ENCODE data around the gene DUSP19.

DUSP19 gene

GRCh38 chr2:183069174-183069573 is 9.4 kb upstream of the DUSP19 start:
- DNase-seq, result no peak

DNA sequence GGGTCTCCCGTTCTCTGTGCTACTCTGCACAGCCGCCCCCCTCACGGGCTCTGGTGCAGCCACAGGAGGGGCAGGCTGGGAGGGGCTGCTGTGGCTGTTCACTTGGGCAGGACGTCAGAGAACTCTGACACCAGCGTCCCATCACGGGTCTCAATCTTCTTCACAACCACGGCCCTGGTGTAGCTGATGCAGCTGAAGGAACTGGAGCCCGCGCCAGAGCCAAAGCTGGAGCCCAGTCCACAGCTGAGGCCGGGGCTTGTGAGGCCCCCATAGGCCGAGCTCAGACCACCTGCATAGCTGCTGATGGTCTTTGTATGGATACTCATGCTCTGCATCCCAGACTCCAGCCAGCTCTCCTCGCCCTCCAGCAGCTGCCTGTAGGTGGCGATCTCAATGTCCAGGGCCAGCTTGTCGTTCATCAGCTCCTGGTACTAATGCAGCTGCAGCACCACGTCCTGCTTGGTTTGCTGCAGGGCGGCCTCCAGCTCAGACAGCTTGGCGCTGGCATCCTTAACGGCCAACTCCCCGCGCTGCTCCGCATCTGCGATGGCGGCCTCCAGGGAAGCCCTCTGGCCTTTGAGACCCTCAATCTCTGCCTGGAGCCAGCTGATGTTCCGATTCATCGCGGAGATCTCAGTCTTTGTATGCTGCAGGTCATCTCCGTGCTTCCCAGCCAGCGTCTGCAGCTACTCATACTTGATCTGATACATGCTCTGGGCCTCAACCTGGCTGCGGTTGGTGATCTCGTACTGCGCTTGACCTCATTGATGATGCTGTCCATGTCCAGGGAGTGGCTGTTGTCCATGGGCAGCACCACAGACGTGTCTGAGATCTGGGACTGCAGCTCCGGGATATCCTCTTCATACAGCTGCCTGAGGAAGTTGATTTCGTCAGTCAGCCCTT is 7.4 kb upstream of the DUSP19 start:
- no peak for DNase-seq

DNA sequence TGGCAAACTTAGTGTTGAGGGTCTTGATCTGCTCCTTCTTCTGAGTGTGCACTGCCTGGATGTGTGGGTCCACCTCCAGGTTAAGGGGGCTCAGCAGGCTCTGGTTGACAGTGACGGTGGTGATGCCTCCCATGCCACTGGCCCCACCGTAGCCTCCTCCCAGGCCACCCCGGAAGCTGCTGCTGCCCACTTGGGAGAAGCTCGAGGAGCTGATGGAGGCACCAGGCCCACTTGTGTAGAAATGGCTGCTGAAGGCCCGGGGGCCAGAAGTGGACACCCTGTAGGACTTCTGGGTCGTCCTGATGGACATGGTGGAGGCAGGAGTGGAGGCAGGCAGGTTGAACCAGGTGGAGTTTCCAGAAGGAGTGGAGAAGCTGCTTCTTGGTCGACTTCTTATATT is 6.4 kb upstream of the DUSP19 start:
- no peak for DNase-seq

DNA sequence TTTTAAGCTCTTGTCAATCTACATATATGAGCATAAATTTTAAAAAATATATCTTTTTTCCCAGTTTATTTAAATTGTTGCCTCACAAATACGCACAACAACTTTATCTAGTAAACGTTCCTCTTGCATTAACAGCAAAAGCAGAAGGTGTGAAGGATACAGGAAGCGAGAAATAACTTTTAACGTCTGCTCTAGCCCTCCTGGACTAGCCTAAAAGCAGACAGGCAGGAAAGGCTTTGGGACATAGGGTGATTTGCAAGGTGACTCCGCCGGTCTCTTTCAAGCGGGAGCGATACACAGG is 434 bp upstream of the DUSP19 start:
- DNase-seq, result no peak

DNA sequence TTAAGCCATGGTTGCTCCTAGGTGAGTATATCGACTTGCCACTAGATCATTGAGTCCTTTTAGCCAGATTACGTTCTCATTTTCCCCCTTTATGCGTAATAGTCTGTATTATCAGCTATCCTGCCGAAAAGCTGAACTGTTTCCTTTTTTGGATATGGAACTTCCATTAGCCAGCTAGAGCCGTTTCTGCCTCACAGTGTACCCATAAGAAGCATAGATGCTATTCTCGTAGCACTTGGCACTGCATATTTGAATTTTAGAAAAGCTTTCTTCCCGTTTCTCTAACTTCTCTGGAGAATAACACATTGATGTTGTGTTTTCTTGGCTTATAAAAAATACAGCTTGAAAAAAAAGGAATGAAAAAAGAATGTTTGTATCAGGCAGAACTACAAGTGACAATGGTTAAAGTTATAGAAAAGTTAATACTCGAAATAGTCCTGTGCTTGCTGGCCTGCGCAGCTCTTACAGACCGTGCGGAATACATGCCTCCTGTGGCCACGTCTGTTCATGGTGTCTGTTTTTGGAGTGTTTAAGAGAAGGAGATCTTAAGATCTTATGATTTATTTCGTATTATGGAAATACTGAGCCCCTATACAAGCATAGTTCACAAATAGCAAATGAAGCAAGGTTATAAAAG is 710 bp downstream of the DUSP19 start:
- DNase-seq, result no peak

- no peak for DNase-seq
These were observed 3.4 kb downstream of the DUSP19 start for GRCh38 chr2:183081911-183082310.

- DNase-seq, result no peak
These were observed 9.5 kb downstream of the DUSP19 start for GRCh38 chr2:183088061-183088460.

GRCh38 chr2:183089192-183089851 is 10.8 kb downstream of the DUSP19 start:
- DNase-seq, result no peak

- DNase-seq, result no peak
These were observed 12.9 kb downstream of the DUSP19 start for GRCh38 chr2:183091318-183091953.

DNA sequence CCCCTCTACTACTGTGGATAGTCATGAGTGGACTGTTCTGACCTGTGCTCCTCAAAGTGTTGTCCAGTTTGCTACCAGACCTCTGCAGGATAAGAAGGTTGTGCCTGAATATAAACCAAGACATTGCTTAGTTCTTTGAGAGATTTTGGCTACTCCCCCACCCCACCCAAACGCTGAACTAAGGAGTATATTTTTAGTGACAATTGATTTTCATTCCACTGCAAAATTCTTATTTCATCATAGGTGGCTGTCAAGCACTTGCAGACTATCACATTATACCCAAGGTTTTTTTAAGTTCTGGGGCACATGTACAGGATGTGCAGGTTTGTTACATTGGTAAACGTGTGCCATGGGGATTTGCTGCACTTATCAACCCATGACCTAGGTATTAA is 13.4 kb downstream of the DUSP19 start:
- no peak for DNase-seq

DNA sequence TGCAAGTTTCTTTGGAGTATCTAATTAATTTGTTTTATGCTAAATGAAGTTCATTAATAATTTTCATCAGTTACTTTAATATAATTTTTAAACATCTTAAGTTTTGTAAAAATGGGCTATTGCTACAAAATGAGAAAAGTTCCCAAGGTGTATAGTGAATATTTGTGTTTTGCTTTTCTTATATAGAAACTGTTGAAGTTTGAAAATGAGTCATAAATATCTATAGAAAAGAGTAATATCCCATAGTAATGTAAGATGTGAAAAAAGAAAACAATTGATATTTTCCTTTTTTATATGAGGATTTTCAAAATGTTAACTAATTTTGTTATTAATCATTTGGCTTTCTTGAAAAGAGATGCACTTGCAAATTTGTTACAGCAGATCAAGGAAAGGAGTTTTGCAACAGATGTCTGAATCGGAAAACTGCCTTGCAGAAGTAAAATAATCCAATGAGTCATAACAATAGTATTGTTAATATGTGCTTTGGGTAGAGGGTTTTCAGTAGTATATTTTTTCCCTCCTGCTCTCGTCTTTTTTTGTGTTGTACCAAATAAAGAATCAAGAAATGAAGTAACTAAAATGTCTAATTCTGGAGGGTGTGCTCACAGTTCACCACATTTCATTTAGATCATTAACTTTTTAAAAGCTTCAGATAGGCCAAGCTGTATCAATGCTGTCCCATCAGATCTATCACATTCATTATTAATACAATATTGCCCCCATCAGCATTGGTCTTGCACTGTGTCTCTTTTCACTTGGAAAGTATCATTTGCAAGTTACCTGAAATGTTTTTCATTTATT is 15.5 kb downstream of the DUSP19 start:
- DNase-seq, result peak; percentile 15

- DNase-seq, result no peak
These were observed 27.0 kb downstream of the DUSP19 start for GRCh38 chr2:183105402-183106134.

- no peak for DNase-seq
These were observed 34.0 kb downstream of the DUSP19 start for GRCh38 chr2:183112577-183112976.

- no peak for DNase-seq
These were observed 35.1 kb downstream of the DUSP19 start for GRCh38 chr2:183113630-183114029.

DNA sequence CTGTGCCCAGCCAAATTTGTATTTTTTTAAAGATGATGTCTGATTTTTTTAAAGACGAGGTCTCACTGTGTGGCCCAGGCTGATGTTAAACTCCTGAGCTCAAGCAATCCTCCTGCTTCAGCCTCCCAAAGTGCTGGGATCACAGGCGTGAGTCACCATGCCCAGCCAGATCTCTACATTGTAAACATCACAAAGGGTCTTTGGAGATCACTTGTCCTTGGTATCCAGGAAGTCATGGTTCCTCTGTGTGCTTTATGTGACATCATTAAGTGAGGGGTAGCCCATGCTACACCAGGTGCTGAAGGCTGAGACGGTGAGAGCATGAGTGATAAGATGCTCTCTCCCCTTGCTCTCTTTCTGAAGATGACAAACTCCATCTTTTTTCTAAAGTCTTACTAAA is 38.7 kb downstream of the DUSP19 start:
- DNase-seq, result no peak

DNA sequence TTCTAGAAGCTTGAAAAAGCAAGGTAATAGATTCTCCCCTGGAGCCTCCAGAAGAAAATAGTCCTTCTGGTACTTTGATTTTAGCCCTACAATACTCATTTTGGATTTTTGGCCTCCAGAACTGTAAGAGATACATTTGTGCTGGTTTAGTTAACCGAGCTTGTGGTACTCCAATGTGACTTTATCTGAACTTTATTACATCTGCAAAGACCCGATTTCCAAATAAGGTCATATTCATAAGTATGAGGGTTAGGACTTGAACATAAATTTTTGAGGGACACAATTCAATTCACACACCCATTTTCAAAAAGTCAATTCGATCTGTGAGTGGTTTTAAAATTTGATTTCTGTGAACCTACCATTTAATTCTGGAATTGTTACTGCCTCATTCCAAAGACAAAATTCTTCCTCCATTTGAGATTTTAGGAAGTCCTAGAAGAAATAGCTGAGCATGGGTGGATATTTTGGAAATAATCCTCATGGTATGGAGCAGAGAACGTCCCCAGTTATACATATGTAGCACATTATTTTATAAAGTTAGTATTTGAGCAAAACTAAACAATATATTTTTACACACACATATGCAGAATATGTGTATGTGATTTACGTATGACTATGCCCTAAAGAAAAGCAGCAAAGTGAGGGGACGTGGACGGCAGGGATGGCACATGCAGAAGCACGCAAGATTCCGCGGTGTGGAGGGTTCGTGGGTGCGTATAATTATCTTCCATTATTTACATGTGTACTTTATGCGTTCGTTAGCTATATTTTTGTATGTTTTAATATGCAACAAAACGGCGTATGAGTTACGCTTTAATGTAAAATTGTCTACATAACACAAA is 44.8 kb downstream of the DUSP19 start:
- DNase-seq, result no peak

GRCh38 chr2:183123959-183124221 is 45.3 kb downstream of the DUSP19 start:
- DNase-seq, result no peak

- DNase-seq, result peak; percentile 88
These were observed 45.8 kb downstream of the DUSP19 start, which contains the start of gene NUP35 for GRCh38 chr2:183124222-183124956. Gene NUP35, plus strand, starts transcription at chr2:183124443. Its CDS starts 15 bp downstream, at chr2:183124458.

- no peak for DNase-seq
These were observed 46.4 kb downstream of the DUSP19 start for GRCh38 chr2:183124957-183125255.

GRCh38 chr2:183125659-183126341 is 47.3 kb downstream of the DUSP19 start:
- no peak for DNase-seq
